IPS DF 6.9 (cell line): Measurements from ENCODE around the gene CDH24.

ENCODE experiments used
- DNase-seq: peaks from one replicate; pipeline ENCODE4 v3.0.0-alpha.2; 2013; ENCODE audit warnings: low read depth, low spot score
- H3K27ac ChIP-seq: one replicate; pipeline ENCODE4 v1.5.1; 2013; ENCODE audit warnings: low read length, control low read depth
- H3K27me3 ChIP-seq: 2 replicates; pipeline ENCODE4 v1.6.1; 2013; ENCODE audit warnings: mild to moderate bottlenecking, low read length; ENCODE audit not compliant: control insufficient read depth, insufficient read depth
- H3K36me3 ChIP-seq: 2 replicates; pipeline ENCODE4 v1.6.1; 2013; ENCODE audit warnings: low read length; ENCODE audit not compliant: control insufficient read depth, insufficient read depth
- H3K4me1 ChIP-seq: 2 replicates; pipeline ENCODE4 v1.6.1; 2013; ENCODE audit warnings: low read length; ENCODE audit not compliant: control insufficient read depth, insufficient read depth
- H3K4me3 ChIP-seq: 2 replicates; pipeline ENCODE4 v1.5.1; 2013; ENCODE audit warnings: mild to moderate bottlenecking, low read length
- H3K9me3 ChIP-seq: 2 replicates; pipeline ENCODE4 v1.6.1; 2013; ENCODE audit warnings: low read length, inconsistent platforms; ENCODE audit not compliant: control insufficient read depth, insufficient read depth
- WGBS: extraction: QIAGEN DNeasy Blood & Tissue Kit; methylation state at CpG from one replicate; pipeline ENCODE4 v1.1.7; 2013; ENCODE audit warnings: mixed read lengths, missing lambda C conversion rate; ENCODE audit not compliant: insufficient read length, insufficient coverage; 5-methylcytosine and 5-hydroxymethylcytosine counted together

Gene CDH24

GRCh38 chr14:23063601-23064000, 6.3 kb upstream of the CDH24 start:
- WGBS: no CpG with 5 or more reads among the region's 5 CpGs
- no peak overlapping the region for H3K27ac ChIP-seq
- H3K27me3 ChIP-seq: no peaks in the 10 kb centered on the region
- no peak for DNase-seq
- no peak overlapping the region for H3K4me3 ChIP-seq
- H3K4me1 ChIP-seq: no peaks in the 10 kb centered on the region
- peaks cover 67% of the 10 kb centered on the region for H3K36me3 ChIP-seq
- no peaks in the 10 kb centered on the region for H3K9me3 ChIP-seq

DNA sequence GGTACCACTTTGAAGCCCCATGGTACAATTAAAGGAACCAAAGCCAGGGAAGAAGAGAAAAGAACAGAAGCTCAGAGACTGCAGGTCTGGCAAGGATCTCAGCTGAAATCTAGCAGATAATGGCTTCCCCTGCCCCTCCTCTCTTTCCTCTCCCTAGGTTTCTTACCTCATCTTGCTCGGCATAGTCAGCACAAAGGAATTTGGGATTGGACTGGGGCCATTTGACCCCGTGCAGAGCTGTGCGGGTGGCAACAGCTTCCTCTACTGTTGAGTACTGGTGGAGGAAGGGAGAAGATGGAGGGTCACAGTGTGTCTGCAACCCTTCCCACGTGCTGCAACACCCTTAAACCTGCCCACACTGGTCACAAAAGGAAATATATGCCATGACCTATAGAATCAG, 4.7 kb upstream of the CDH24 start:
- H3K4me3 ChIP-seq: no peak overlapping the region
- H3K9me3 ChIP-seq: no peaks in the 10 kb centered on the region
- DNase-seq: no peak
- H3K4me1 ChIP-seq: peaks cover 2% of the 10 kb centered on the region; the same call in 1 of the 2 replicates
- no peaks in the 10 kb centered on the region for H3K27me3 ChIP-seq
- H3K27ac ChIP-seq: no peak overlapping the region
- H3K36me3 ChIP-seq: peaks cover 53% of the 10 kb centered on the region
- WGBS: no CpG with 5 or more reads among the region's 4 CpGs

DNA sequence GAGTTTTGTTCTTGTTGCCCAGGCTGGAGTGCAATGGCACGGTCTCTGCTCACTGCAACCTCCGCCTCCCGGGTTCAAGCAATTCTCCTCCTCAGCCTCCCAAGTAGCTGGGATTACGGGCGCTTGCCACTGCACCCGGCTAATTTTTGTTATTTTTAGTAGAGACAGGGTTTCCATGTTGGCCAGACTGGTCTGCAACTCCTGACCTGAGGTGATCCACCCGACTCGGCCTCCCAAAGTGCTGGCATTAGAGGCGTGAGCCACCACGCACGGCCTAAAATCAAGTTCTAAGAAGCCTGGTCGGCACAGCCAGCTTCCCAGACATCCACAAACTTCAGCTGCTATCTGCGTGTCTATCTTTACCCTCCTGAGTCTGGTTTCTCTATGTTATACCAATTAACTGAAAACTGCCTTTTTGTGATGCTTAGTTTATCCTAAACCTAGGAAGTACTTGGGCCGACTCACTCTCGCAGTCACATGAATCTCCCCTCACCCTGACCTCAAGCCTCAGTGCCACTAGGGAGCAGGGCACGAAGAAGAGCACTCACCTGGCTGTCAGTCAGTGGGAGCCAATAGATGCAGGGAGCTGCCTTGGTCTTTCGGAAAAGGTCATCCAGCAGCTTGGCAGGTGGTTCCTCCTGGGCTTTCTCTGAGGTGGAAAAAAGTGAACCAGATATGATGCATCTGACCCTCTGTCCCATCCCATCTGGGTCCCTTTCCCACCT, 3.4 kb upstream of the CDH24 start:
- Histone ChIP-seq H3K36me3 (peaks cover 41% of the 10 kb centered on the region), H3K27ac (no peak overlapping the region), H3K4me3 (no peak overlapping the region), H3K27me3 (no peaks in the 10 kb centered on the region), H3K4me1 (peaks cover 5% of the 10 kb centered on the region; the same call in 1 of the 2 replicates), H3K9me3 (no peaks in the 10 kb centered on the region)
- DNase-seq: no peak
- WGBS: no CpG with 5 or more reads among the region's 17 CpGs

- H3K27ac ChIP-seq: no peak overlapping the region
- no peak overlapping the region for H3K4me3 ChIP-seq
- H3K27me3 ChIP-seq: no peaks in the 10 kb centered on the region
- DNase-seq: no peak
- no CpG with 5 or more reads among the region's 32 CpGs for WGBS
- peaks cover 6% of the 10 kb centered on the region; the same call in 1 of the 2 replicates for H3K4me1 ChIP-seq
- H3K9me3 ChIP-seq: no peaks in the 10 kb centered on the region
- peaks cover 33% of the 10 kb centered on the region for H3K36me3 ChIP-seq
Measured at GRCh38 chr14:23058654-23059504, 1.6 kb upstream of the CDH24 start.

- H3K4me1 ChIP-seq: peaks cover 6% of the 10 kb centered on the region; the same call in 1 of the 2 replicates
- DNase-seq: peak; percentile 85
- peaks cover 24% of the 10 kb centered on the region for H3K36me3 ChIP-seq
- H3K9me3 ChIP-seq: no peaks in the 10 kb centered on the region
- peak overlapping the region; percentile 70; the same call in 1 of the 2 replicates for H3K4me3 ChIP-seq
- no peaks in the 10 kb centered on the region for H3K27me3 ChIP-seq
- no CpG with 5 or more reads among the region's 51 CpGs for WGBS
- no peak overlapping the region for H3K27ac ChIP-seq
Measured at GRCh38 chr14:23057757-23058653, 685 bp upstream of the CDH24 start.

- Histone ChIP-seq H3K27me3 (no peaks in the 10 kb centered on the region), H3K9me3 (no peaks in the 10 kb centered on the region), H3K4me1 (peaks cover 6% of the 10 kb centered on the region; the same call in 1 of the 2 replicates), H3K27ac (no peak overlapping the region), H3K4me3 (peak overlapping the region; percentile 70; the same call in 1 of the 2 replicates), H3K36me3 (peaks cover 13% of the 10 kb centered on the region)
- no peak for DNase-seq
- WGBS: no CpG with 5 or more reads among the region's 17 CpGs
Measured at GRCh38 chr14:23056145-23056955, 970 bp downstream of the CDH24 start.

GRCh38 chr14:23055621-23056144, 1.6 kb downstream of the CDH24 start:
- WGBS: no CpG with 5 or more reads among the region's 6 CpGs
- no peaks in the 10 kb centered on the region for H3K9me3 ChIP-seq
- no peak overlapping the region for H3K27ac ChIP-seq
- no peaks in the 10 kb centered on the region for H3K27me3 ChIP-seq
- H3K4me3 ChIP-seq: no peak overlapping the region
- H3K4me1 ChIP-seq: peaks cover 6% of the 10 kb centered on the region; the same call in 1 of the 2 replicates
- DNase-seq: no peak
- H3K36me3 ChIP-seq: peaks cover 7% of the 10 kb centered on the region

GRCh38 chr14:23055147-23055550, 2.2 kb downstream of the CDH24 start:
- Histone ChIP-seq H3K4me3 (no peak overlapping the region), H3K27ac (no peak overlapping the region), H3K4me1 (peaks cover 6% of the 10 kb centered on the region; the same call in 1 of the 2 replicates), H3K36me3 (peaks cover 5% of the 10 kb centered on the region; the same call in 1 of the 2 replicates), H3K27me3 (no peaks in the 10 kb centered on the region), H3K9me3 (no peaks in the 10 kb centered on the region)
- DNase-seq: no peak
- no CpG with 5 or more reads among the region's 12 CpGs for WGBS

- no peak for DNase-seq
Measured at GRCh38 chr14:23054000-23054811, 3.1 kb downstream of the CDH24 start.

More at GRCh38 chr14:23054000-23054811, 3.1 kb downstream of the CDH24 start:
- peaks cover 6% of the 10 kb centered on the region; the same call in 1 of the 2 replicates for H3K4me1 ChIP-seq
- H3K4me3 ChIP-seq: no peak overlapping the region
- H3K36me3 ChIP-seq: peaks cover 3% of the 10 kb centered on the region; the same call in 1 of the 2 replicates
- no peak overlapping the region for H3K27ac ChIP-seq
- H3K27me3 ChIP-seq: no peaks in the 10 kb centered on the region
- no peaks in the 10 kb centered on the region for H3K9me3 ChIP-seq
- no CpG with 5 or more reads among the region's 17 CpGs for WGBS
